Occipital lobe (tissue), 3 donors: ENCODE measurements around the gene PTPRG. TPM values are rescaled to one million over a fixed set of nuclear protein-coding genes. Genes with fewer than 3 reads are reported as not detected.

Experiments used
- DNase-seq: peaks from one replicate; lab custom pipeline; 2025; lab: John Stamatoyannopoulos, UW
- small RNA-seq: library from RNA; depleted of rRNA; stranded (forward); fragments of <200 nt; gene quantifications from one replicate; pipeline ENCODE3, GENCODE V24; 2014
- total RNA-seq: library from RNA; depleted of rRNA; stranded (reverse); fragments of >200 nt; gene quantifications from one replicate; pipeline ENCODE4 v1.2.3, GENCODE V29; 2014

Gene PTPRG
- total RNA-seq, 1 donor from 2014 or later: 81.4 TPM

DNA sequence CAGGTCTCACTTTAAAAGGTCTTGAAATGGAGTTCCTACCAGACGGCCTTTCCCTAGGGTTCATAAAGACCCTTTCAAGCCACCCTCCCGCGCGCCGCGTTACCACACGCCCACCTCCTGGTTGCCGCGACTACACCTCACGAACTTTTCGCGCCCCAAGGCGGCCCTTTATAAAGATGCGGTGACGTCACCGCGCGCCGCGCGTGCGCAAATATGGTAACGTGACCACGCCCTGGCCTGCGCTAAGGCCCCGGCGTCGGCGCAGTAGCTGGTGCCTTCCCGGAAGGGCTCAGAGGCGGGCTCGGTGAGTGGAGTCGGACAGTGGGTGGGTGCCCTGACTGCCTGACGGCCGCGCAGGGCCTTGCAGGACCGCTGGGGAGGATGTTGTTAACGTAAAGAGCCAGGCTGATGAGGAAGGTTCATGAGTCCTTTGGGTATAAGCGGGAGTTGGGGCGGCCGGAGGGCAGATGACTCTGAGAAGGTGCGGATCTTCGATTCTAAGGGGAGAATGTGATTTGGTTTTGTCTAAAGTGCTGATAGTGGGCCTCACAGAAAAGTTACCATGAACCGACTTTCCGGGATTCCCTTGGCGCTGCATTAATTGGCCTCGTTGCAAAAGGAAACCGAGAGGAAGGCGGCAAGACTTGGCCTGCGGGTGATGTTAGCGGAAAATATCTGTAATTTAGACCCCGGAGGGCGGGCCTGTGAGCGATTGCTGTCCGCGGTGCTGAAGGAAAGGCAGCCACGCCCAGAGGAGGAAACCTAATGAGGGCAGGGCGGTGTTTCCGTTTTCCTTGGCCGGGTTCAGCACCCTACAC lies 757.6 kb downstream of the PTPRG start:
- peak; percentile 75 for DNase-seq

DNA sequence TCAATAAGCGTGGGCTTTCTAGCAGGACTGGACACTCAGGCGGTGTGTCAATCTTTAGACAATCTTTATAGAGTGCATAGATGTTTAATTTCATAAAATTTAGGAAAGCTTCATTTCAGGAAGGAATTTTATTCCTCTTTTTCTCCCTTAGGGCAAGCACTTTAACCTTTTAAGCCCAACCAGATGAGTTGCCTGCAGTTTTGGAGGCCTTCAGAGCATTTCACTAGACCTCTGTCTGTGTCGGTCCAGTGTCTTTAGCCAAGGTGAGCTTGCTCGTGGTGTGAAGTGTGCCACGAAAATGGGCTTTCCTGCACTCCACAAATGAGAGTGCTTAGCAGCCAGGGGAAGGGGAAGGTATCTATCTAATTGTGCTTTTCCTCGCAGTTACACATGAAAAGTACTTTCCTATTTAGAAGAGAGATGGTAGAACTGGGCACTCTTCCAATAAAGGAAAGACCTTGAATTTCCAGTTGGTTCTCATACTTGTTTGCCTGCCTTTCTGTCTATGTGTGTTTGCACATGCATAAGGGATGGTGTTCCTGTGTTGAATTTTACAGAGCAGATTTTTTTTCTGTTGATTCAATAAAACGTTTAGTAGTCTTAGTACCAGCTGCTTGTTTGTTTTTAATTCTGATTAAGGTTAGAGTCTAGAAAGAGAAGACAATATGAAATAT lies 758.3 kb downstream of the PTPRG start:
- no peak for DNase-seq

DNA sequence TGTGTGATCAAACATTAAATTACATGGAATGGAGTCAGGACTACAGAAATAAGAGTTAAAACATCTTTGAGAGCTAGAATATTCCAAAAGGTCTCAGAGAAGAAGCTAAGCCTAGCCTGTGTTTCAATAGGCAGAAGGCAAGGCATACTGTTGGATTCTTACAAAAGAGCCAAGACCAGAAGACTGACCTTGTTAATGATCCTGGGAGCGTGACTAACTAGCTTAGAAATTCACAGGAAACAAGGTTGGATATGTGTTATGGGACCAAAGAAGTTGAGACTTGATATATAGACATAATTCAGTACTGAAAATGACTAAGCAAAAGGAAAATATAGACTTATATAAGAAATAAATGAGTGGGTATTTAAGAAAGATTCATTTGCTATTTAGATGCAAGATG lies 761.9 kb downstream of the PTPRG start:
- no peak for DNase-seq

DNA sequence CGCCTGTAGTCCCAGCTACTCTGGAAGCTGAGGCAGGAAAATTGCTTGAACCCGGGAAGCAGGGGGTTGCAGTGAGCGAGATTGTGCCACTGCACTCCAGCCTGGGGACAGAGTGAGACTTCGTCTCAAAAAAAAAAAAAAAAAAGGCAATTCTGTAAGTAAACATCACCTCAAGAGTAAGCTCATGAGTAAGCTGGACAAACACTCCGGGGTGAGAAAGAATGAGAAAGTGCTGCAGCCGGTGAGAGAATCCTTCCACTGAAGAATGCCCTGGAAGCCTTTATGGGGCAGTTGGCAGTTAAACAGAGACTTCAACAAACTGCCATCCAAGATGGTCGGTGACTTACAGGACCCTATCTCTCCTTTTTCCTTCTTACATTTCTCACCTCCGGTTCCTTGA lies 764.5 kb downstream of the PTPRG start:
- no peak for DNase-seq

DNA sequence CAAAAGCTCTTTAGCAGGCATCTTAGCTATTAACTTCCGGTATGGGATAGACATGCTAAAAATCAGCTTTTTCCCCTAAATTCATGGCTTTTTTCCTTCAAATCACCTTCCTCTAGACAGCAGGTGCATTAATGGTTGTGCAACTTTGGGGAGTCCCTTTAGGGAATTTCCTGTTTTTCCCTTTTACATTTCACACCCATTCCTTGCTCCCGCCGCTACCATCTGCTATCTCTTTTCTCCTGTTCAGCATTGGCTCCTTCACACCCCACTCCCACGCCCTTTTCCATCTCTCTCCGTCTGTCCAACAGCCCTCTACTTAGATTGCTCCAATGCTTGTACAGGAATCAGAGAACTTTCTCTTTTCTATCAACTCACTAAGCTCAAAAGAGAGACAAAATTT lies 768.6 kb downstream of the PTPRG start:
- no peak for DNase-seq

DNA sequence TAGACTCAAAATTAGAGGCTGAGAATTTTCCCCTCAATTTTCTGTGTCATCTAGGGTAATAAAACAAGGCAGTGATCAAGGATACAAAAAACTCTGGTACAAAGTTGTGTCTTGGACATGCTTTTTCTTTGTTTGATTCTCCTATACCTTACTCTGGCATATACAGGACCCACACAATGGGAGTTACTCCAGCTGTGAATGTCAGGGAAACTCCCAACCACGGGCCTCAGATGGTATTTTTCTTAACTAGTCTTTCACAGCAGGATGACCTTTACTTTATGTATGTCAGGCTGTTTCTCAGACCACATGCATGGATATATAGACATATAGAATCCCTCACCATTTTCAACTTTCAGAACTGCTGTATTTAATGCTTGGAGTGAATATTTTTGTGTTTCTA lies 770.6 kb downstream of the PTPRG start:
- DNase-seq: no peak

DNA sequence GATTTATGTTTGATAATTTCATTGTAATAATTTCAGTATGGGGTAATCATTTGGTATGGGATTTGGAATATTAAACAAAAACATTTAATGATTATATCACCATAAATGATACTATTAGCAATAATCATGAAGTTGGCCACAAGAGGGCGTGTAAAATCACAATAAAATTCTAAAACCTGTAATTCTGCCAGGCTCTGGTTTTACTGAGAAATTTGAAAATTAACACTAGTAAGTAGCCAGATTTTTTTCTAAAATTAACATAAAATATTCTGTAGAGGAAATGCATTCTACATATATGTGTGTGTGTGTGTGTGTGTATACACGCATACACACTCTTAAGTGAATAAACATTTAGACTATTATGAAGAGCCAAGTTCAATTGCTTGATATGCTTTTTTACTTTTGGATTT lies 771.5 kb downstream of the PTPRG start:
- no peak for DNase-seq

DNA sequence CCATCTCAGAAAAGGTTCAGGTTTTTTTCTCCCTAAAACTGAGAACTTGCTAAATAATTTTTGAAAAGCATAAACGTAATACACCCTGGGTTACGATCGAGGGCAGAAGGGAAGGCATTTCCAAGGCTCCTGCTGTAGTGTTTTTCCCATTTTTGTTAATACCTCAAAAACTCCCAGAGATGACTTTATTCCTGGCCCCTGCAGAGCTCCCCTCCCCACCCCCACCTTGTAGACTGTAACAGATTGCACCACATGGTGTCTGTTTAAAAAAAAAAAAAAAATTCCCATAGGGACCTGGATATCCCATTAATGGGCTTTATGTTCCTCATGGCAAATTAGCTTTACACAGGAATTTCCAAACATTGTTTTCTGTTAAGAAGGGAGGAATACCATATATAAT lies 773.8 kb downstream of the PTPRG start:
- no peak for DNase-seq

DNA sequence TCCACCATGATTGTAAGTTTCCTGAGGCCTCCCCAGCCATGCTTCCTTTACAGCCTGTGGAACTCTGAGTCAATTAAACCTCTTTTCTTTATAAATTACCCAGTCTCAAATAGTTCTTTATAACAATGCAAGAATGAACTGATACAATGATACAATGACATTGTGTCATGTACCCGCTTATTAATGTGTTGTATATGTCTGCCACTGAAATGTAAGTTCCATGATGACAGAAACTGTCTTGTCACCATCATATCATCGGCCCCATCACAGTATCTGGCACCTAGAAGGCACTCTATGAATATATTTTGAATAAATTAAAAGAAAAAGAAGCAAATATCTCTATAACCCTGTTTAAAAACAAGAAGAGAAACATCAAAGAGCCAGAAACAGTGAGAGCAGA lies 782.4 kb downstream of the PTPRG start:
- no peak for DNase-seq

Small RNAs within 50 kb of the gene (small RNA-seq; reads per million reads assigned to genes)
- gene RF00019: not detected
- not detected for gene RNU2-10P
